PC-3 (cell line): ENCODE results near the gene COA1. TPM values are rescaled to one million over a fixed set of nuclear protein-coding genes. Genes with fewer than 3 reads are reported as not detected.

Experiments used
- ATAC-seq: fragments of 200-7000 bp; cut with Tn5 transposase; 2 replicates; pipeline ENCODE4 v1.9.1; 2020; ENCODE audit warnings: mild to moderate bottlenecking, moderate library complexity
- BruUV-seq: library from RNA; stranded (reverse); fragments of 400-500 nt; replicated peaks from 2 replicates; lab custom pipeline; 2021; lab: Mats Ljungman, UMichigan
- CTCF ChIA-PET: fragments of 300-600 bp; sonication (Branson Sonifier 250); formaldehyde crosslinking; loops from one replicate; lab custom pipeline; 2022; ENCODE audit warnings: antibody characterized with exemption; lab: Charles Lee
- POLR2A ChIA-PET: fragments of 300-600 bp; sonication (Branson Sonifier 250); formaldehyde crosslinking; loops from one replicate; lab custom pipeline; 2022; ENCODE audit warnings: antibody characterized with exemption; ENCODE audit not compliant: unreplicated experiment; lab: Charles Lee
- DNase-seq: peaks from one replicate; pipeline ENCODE4 v3.0.0-alpha.2; 2015
- H2AFZ ChIP-seq: fragments of 300-600 bp; sonication (generic); 2 replicates; pipeline ENCODE4 v1.6.0; 2016; ENCODE audit warnings: antibody characterized with exemption, low read length
- H3F3A ChIP-seq: fragments of 300-600 bp; sonication (generic); one replicate; pipeline ENCODE4 v1.6.0; 2017; ENCODE audit warnings: antibody characterized with exemption, low read length, control low read depth, mild to moderate bottlenecking; ENCODE audit not compliant: unreplicated experiment
- H3K27ac ChIP-seq: fragments of 300-600 bp; sonication (generic); 2 replicates; pipeline ENCODE4 v1.5.1; 2016; ENCODE audit warnings: mild to moderate bottlenecking, low read length
- H3K27me3 ChIP-seq: fragments of 300-600 bp; sonication (generic); 2 replicates; pipeline ENCODE4 v1.6.1; 2016; ENCODE audit warnings: low read length, mixed read lengths
- H3K36me3 ChIP-seq: fragments of 300-600 bp; sonication (generic); 2 replicates; pipeline ENCODE4 v1.6.1; 2016; ENCODE audit warnings: low read depth, mixed run types, low read length, mixed read lengths
- H3K4me1 ChIP-seq: fragments of 300-600 bp; sonication (generic); 2 replicates; pipeline ENCODE4 v1.5.1; 2016; ENCODE audit warnings: low read length; ENCODE audit not compliant: insufficient read depth
- H3K4me2 ChIP-seq: fragments of 300-600 bp; sonication (generic); 2 replicates; pipeline ENCODE4 v1.6.0; 2016; ENCODE audit warnings: low read length
- H3K4me3 ChIP-seq: fragments of 300-600 bp; sonication (generic); 2 replicates; pipeline ENCODE4 v1.5.1; 2016; ENCODE audit warnings: mild to moderate bottlenecking, low read length, mixed read lengths
- H3K79me2 ChIP-seq: fragments of 300-600 bp; sonication (generic); 2 replicates; pipeline ENCODE4 v1.6.1; 2017; ENCODE audit warnings: low read length, mixed read lengths
- H3K9ac ChIP-seq: fragments of 300-600 bp; sonication (generic); 2 replicates; pipeline ENCODE4 v1.6.0; 2016; ENCODE audit warnings: mild to moderate bottlenecking, low read length
- H3K9me2 ChIP-seq: fragments of 300-600 bp; sonication (generic); replicated peaks from 2 replicates; pipeline ENCODE4 v1.6.1; 2016; ENCODE audit warnings: mixed run types, low read length, mixed read lengths
- H3K9me3 ChIP-seq: fragments of 300-600 bp; sonication (generic); 2 replicates; pipeline ENCODE4 v1.6.1; 2016; ENCODE audit warnings: low read length, mixed read lengths
- H4K20me1 ChIP-seq: fragments of 300-600 bp; sonication (generic); 2 replicates; pipeline ENCODE4 v1.6.1; 2016; ENCODE audit warnings: low read length, mixed read lengths
- CTCF ChIP-seq: fragments of 300-600 bp; sonication (generic); conservative IDR thresholded peaks from 2 replicates; pipeline ENCODE4 v1.5.1; 2017; ENCODE audit warnings: antibody characterized with exemption, low read depth, mild to moderate bottlenecking, low read length
- EZH2 ChIP-seq: fragments of 300-600 bp; sonication (generic); IDR thresholded peaks from one replicate; pipeline ENCODE4 v1.6.1; 2017; ENCODE audit warnings: antibody characterized with exemption, mild to moderate bottlenecking, low read length; ENCODE audit not compliant: unreplicated experiment
- EZH2phosphoT487 ChIP-seq: fragments of 300-600 bp; sonication (generic); IDR thresholded peaks from 2 replicates; pipeline ENCODE4 v1.6.1; 2018; ENCODE audit warnings: mild to moderate bottlenecking, antibody characterized with exemption, low read length, borderline replicate concordance
- intact Hi-C: fragments of 100-400 bp; cut with micrococcal nuclease; formaldehyde crosslinking; loops from 2 replicates; pipeline ENCODE4 v1.9.0; 2023
- total RNA-seq: library from RNA; depleted of rRNA; stranded (reverse); fragments of >200 nt; gene quantifications from 2 replicates; pipeline ENCODE4 v1.2.3, GENCODE V29; 2014

Gene COA1
- total RNA-seq, 1 experiment from 2014 or later: 82.0 TPM

- Histone ChIP-seq H3K79me2 (peaks cover 56% of the 10 kb centered on the region), H3F3A (peaks cover 23% of the 10 kb centered on the region), H2AFZ (no peak overlapping the region), H3K9ac (peak overlapping the region; percentile 88), H3K9me2 (no peaks in the 10 kb centered on the region), H3K27ac (peak overlapping the region; percentile 99), H3K27me3 (no peaks in the 10 kb centered on the region), H3K4me2 (peak overlapping the region; percentile 71), H3K9me3 (no peaks in the 10 kb centered on the region), H4K20me1 (no peaks in the 10 kb centered on the region), H3K36me3 (peaks cover 31% of the 10 kb centered on the region), H3K4me1 (peaks cover 55% of the 10 kb centered on the region), H3K4me3 (peak overlapping the region; percentile 33; the same call in 1 of the 2 replicates)
- intact Hi-C loops: loop anchor here (5.0 kb wide), 1 partner anchor 192 kb away; no protein-coding TSS in a partner anchor
- TF ChIP-seq EZH2 (no peak), CTCF (no peak), EZH2phosphoT487 (no peak)
- DNase-seq (no peak), ATAC-seq (no peak)
- ChIA-PET POLR2A (interaction anchor here (0.6 to 0.8 kb wide), 2 partner anchors 63 to 225 kb away, joined by 4 to 5 read pairs; partner anchors contain the start of gene STK17A), CTCF (interaction anchor here (1.4 kb wide), 1 partner anchor 54 kb away, joined by 4 read pairs; no protein-coding TSS in a partner anchor)
- no TSS peak for BruUV-seq
These were observed 83.6 kb downstream of the COA1 start for GRCh38 chr7:43645699-43646226.

GRCh38 chr7:43643846-43644245 lies 85.5 kb downstream of the COA1 start:
- DNase-seq (no peak), ATAC-seq (no peak)
- CTCF ChIA-PET: no interaction called here
- H3F3A ChIP-seq: peaks cover 13% of the 10 kb centered on the region
- no peaks in the 10 kb centered on the region for H3K9me3 ChIP-seq
- no peak overlapping the region for H3K4me2 ChIP-seq
- no TSS peak for BruUV-seq
- no peaks in the 10 kb centered on the region for H3K9me2 ChIP-seq
- H3K9ac ChIP-seq: no peak overlapping the region
- H3K79me2 ChIP-seq: peaks cover 51% of the 10 kb centered on the region
- peaks cover 42% of the 10 kb centered on the region for H3K36me3 ChIP-seq
- no peaks in the 10 kb centered on the region for H4K20me1 ChIP-seq
- peaks cover 47% of the 10 kb centered on the region for H3K4me1 ChIP-seq
- no peak overlapping the region for H2AFZ ChIP-seq
- intact Hi-C loops: no loop called here
- TF ChIP-seq CTCF (no peak), EZH2phosphoT487 (no peak), EZH2 (no peak)
- POLR2A ChIA-PET: no interaction called here
- no peak overlapping the region for H3K4me3 ChIP-seq
- H3K27ac ChIP-seq: no peak overlapping the region
- no peaks in the 10 kb centered on the region for H3K27me3 ChIP-seq

- H3K36me3 ChIP-seq: peaks cover 46% of the 10 kb centered on the region
- H4K20me1 ChIP-seq: no peaks in the 10 kb centered on the region
- ChIA-PET POLR2A (no interaction called here), CTCF (no interaction called here)
- ATAC-seq (no peak), DNase-seq (no peak)
- H3K9ac ChIP-seq: no peak overlapping the region
- BruUV-seq: no TSS peak
- H3K79me2 ChIP-seq: peaks cover 51% of the 10 kb centered on the region
- no peak overlapping the region for H3K4me2 ChIP-seq
- H3K9me3 ChIP-seq: no peaks in the 10 kb centered on the region
- H3K4me1 ChIP-seq: peaks cover 41% of the 10 kb centered on the region
- intact Hi-C loops: no loop called here
- H3K9me2 ChIP-seq: no peaks in the 10 kb centered on the region
- H3K27me3 ChIP-seq: no peaks in the 10 kb centered on the region
- no peak overlapping the region for H2AFZ ChIP-seq
- no peak overlapping the region for H3K27ac ChIP-seq
- TF ChIP-seq CTCF (no peak), EZH2phosphoT487 (no peak), EZH2 (no peak)
- peaks cover 6% of the 10 kb centered on the region for H3F3A ChIP-seq
- H3K4me3 ChIP-seq: no peak overlapping the region
These were observed 86.3 kb downstream of the COA1 start for GRCh38 chr7:43642897-43643630.
